DMS79 (cell line): Measurements from ENCODE around the gene GLI3.

ENCODE experiments used
- DNase-seq: peaks from one replicate; lab custom pipeline; 2025; lab: John Stamatoyannopoulos, UW

GLI3 gene

DNA sequence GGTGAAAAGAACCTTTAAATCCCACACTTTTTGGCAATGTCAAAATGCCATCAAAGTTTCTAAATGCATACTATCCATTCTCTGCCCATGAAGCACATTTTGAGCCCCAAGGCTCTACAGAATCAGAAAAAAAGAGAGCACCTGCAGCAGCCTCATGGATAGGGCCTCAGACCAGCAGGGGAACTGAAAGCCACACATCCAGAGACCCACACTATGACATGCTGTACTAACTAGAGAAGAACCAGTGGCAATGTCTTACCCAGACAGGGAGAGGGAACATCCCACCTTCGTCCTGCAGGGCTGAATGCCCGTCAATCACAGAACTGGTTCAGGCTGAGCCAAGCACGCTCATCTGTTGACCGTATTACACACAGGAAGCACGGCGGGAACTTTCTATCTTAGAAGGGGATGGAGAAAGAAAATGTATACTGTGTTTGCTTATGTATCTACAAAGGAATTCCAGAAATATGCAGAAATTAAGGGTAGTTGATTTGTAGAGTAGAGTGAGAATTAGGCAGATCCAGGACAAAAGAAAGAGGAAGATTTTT, 237.2 kb downstream of the GLI3 start:
- no peak for DNase-seq

DNA sequence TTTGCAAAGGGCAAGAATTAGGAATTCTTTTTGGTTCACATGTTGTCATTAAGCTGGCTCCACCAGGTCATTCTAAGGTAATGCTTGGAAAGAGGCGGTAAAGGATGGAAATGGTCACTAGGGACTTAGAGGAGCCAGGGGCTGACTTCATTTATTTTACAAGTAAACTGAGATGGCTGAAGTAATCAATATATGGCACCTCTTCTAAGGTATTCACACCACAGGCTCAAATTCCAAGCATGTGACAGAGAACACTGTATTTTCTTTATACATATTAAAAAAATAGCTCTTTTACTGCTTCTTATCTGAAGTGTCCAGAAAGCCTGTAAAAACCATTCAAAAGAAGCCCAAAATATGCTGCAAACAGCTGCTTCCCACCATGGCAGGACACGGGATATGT, 239.0 kb downstream of the GLI3 start:
- DNase-seq, result no peak

DNA sequence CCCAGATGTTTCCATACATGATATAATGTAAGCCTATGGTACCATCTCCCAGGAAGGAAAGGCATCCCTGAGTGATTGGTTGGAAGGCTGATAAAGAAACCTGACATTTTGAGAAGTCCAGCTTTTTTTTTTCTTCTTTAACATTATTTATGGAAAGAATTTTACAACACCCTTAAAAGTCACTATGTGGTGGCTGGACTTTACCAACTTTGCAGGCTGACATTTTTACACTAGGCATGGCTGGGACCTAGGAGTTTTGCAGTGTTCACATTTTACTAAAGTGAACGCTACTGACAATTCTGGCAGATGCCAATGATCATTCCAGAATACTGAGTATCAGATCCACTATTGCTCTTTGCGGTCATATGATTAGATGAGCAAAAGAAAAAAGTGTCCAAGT, 239.9 kb downstream of the GLI3 start:
- no peak for DNase-seq

DNA sequence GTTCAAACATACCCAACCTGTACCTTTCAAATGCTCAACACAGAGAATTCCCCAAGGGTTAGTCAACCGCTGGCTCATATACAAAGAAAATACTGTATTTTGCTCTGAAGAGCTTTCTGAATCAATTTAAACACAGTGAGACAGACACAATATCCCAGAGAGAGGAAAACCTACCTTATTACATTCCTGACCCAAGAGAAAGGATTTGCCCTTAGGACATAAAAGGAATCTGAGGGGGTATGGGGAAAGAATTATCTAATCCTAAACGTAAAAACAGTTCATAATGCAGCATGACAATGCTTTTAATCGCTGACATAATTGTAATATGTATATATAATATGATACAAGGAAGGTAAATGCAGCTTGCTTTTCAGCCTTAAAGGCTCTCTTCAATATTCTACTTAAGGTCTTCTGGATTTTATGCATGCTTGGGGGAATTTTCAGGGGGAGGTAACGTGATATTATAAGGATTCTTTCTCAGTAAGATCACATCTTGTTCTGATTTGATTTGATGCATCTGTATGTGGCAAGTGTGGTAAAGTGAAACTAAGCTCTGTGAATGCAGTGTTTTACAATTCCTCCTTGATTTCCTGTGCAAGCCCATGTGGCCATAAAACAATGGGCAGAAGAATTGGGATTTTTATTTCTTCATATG, 240.5 kb downstream of the GLI3 start:
- no peak for DNase-seq

DNA sequence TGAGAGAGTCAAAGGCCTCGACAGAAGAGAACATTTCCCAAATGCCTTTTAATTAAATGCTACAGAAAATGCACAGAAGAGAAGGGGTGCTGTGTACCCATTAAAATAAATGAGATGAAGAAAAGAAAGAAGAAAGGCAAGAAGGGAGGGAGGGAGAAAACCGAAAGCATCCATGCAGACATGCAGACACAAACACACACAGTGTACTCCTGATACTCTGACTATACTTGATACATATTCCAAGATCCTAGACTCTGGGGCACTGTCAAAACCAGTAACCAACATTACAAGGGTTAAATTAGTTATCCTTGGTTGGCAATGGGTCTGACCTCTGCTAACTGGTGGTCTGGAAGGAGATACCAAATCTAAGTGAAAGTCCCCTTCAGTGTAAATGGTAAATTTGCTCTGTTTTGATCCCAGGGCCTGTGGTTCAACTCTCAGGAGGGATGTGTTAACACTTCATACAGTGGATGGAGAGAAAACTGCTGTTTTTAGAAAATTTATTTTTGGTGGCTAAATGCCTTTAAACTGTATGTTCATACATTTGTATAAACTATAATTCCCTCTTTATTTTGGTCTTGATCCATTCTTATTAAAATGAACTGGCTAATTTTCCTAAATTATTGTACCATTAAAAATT, 241.3 kb downstream of the GLI3 start:
- no peak for DNase-seq

DNA sequence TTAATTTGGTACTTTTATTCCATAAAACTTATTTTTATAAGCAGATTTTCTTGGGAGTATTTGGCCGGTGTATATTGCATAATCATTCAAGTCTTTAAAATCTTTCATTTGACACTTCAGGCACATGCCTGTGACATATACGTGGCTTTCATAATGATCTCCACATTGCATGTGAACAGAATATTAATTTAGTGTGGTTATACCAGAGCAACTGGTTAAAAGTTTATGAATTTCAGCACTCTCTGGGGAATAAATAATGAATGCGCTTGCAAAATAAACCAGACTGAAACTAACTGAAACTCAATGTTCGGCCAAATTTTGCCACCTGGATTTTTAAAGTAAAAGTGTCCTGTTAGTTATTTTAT, 242.3 kb downstream of the GLI3 start:
- no peak for DNase-seq

DNA sequence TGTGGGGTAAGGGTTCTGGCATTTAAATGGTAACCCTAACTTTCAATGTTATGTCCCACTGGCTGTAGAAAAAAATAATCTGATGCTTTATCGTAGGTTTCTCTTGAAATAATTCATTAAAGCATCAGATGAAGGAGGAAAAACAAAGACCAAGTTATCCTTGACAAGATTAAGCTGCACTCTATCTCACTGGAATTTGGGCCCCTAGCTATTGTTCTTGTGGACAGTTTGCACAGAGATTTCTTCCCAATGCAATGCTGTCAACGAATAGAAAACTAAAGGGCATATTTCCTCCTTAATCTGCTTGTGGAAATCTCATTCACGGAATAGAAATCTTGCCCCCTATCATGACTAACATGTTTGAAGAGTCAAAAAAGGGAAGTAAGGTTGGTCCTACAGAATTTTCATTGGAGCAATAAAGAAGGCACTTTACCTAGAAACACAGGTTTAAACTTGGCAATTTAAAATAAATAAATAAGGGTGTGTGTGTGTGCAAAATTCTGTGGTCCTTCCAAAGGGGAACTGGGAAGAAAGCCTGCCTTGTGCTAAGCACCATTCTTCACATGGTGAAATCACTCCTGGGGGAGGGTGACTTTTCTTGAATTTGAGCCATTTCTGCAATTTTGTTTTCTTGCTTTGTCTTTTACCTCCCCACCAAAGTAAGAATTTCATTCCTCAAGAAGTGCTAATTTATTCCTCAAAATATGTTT, 242.8 kb downstream of the GLI3 start:
- no peak for DNase-seq

DNA sequence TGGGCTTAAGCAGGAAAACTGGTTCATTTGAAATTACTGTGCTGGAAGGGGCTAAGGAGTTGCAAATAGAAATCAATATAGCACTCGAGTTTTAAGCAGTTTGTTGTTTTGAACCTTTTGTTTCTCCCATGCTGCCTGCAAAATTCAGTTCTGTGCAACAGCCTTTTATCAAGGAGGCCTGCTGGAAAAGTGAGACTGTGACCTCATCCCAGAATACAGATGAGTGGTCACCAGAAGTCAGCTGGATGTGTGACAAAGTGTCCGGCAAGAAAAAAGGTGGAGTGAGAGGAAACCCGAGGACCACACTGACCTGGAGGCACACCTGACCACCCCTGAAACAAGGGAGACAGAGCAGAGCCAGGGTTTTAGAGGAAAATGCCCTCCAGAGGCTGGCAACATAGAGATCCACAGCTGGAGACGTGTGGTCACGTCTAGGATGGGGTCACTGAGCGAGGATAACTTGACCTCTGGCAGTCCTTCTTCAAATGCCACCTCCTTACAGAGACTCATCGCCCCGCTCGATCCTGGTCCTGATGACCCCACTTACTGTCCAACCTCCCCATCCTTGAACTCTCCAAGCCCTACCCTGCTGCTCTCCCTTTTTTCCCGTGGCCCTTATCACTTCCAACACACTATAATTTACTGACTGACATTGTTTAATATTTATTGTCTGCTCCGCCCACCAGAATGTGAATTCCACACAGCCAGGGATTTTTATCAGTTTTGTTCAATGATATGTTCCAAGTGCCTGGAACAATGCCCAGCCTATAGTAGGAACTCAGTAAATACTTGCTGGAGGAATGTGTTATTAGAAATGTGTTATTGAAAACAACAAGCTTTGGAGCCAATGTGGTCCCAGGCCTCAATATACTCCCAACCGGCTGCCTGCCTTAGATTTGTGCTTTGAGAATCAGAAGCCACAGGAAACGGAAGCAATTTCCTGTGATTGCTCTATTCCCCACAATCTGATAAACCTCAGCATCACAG, 243.8 kb downstream of the GLI3 start:
- no peak for DNase-seq

DNA sequence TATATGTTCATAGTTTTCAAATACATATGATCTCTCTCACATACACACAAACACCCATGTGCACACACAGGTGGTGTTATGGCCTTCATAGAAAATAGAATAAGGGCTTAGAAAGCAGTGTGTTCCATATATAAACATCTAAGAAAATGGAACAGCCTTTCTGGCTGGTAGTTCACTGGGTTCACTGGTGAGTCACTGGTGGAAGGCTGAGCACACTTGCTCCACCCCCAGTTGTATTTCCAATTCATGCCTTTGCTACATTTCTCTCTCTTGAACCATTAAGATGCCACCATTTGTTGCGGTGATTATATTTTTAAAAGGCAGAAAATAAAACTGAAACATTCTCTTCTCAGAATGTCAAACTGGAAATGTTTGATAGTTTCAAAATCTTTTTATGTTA, 252.1 kb downstream of the GLI3 start:
- no peak for DNase-seq

DNA sequence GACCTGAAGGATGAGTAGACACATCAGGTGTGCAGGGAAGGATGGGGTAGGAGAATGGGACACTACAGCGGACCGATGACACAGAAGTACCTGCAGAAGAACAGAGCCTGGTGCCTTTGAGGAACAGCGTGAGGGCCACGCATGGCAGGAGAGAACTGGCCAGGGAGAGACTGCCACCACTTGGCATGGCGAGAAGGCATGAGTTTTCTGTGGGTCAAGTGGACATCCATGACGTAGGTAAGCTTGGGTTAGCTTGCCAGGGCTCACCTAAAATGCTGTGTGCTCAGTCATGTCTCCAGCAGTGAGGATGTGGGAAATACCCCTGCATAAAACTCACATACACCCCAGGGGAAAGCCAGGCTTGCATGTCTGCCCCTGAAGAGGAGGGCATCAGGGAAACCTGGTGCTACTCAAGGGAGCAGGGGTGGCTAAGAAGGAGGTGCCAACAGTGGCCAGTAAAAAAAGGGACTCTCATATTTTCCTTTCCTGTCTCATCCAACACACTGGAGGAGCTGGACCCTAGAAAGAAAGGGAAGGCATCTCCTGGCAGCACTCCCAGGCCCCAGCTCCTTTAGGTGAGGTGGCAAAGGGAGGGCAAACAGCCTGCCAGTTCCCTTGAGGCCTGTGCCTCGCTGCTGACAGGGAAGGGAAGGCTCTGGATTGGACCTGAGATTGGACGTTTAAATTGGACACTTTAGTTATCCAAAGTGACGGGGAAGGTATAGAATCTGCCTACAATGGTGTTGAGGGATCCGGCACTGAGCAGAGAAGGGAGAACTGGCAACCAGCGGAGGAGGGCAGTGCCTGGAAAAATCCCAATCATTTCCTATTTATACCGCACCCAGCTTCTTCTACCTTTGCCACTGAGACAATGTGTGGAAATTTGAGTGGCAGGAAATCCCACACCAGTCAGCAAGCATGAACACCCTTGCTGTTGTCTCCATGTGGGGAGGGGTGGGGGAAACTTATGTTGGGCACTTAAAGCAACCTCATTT, 255.7 kb downstream of the GLI3 start:
- no peak for DNase-seq

DNA sequence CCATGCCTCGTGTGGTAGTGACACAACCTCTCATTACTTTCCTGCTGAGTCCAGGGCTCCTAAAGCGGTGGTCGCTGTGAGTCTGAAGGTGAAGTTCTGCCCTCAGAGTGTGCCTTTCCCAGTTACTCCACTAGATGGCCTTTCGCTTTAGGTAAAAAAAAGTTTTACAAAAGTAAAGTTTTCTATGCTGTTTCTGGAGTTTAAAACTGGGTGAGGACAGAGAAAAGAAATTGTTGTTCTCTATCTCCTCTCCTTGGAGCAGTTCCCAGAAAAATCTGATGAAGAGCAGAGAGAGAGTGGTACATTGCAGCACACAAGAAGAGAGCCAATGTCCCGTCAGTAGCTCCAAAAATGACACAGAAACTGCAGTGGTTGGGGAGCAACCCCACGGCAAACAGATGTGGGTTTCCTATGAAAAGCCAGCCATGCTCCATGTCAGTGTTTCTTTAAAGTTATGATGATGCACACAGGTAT, 257.1 kb downstream of the GLI3 start:
- no peak for DNase-seq

DNA sequence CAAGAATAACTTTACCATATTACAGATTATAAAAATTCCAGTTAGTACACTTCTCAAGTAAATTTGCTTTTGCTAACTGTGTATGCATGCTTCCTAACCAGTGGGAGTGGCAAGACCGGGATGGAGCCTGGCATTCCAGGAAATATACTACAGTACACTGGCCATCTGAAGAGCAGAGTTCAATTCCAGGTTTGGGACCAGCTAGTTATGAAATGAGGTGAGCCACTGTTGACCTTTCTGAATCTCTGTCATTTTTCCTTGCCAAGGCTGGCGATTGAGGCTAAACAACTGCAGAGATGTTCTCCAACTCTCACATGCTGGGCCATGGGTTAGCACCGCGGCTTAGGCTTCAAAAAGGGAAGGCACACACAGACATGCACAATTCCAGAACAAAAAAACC, 258.2 kb downstream of the GLI3 start:
- no peak for DNase-seq

DNA sequence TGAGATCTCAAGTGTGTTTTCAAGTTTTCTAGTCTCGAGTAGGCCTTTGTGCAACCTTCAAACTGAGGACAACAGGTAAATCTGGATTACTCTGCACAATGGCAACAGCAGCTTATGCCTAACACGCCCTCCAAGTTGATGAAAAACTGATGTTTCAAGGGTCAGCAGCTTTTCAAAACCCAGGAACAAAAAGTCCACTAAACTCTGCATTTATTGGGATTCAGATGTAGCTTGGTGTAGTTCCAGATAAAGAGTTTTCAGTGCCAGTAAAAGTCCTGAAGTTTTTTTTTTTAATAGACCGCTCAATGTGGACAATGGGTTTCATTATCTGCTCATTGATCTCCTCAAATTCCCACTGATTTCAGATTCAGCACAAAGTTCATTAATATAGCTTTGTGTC, 259.3 kb downstream of the GLI3 start:
- no peak for DNase-seq

DNA sequence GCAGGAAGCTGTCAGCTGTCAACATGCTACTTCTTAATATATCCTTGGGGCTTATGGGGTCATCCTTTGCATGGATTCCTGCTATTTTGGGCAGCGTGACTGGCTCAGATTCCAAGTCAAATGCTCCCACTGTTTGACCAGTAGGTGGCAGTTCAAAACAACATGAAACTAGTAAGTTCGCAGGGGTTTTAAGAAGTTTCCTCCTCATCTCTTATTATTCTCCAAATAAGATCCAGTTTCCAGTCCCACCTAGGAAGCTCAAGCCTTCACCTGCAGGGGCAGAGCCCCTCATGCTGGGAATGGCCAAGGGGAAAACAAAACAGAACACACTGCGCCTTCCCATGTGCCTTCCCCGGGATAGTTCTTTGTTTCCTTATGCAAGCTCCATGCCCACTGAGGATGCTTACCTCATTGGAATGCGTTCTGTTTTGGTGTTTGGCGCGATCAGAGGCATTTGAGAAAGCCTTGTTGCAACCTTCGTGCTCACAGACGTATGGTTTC, 259.8 kb downstream of the GLI3 start:
- DNase-seq, result no peak

DNA sequence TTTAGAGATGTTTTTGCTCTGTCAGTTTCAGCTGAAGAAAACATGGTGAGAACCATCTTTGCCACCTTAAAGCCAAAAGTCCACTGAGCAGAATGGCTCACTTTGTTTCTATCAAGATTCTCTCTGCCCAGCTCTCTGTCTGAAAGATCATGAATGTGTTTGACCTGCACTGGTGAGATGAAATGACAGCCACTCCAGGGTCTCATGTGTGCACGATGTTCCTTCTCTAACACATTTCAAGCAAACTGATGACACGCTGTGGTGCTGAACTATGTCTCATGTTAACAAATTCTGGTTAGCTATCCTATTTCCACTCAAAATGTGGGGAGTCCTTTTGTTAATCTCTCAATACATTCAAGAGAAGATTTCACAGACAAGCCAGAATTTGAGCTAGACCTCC, 260.6 kb downstream of the GLI3 start:
- no peak for DNase-seq

DNA sequence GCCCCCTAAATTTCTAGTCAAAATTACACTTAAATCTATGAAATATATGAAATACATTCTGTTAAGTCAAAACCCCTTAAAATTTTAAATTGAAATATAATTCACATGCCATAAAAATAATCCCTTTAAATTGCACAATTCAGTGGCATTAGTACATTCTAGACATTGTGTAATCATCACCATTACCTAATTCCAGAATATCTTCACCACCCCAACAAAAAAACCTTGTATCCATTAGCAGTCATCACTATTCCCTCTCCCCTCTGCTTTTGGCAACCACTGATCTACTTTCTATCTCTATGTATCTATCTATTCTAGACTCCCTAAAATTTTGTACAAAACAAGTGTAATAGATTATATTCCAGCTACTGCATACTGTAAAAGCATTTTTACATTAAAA, 261.2 kb downstream of the GLI3 start:
- no peak for DNase-seq

DNA sequence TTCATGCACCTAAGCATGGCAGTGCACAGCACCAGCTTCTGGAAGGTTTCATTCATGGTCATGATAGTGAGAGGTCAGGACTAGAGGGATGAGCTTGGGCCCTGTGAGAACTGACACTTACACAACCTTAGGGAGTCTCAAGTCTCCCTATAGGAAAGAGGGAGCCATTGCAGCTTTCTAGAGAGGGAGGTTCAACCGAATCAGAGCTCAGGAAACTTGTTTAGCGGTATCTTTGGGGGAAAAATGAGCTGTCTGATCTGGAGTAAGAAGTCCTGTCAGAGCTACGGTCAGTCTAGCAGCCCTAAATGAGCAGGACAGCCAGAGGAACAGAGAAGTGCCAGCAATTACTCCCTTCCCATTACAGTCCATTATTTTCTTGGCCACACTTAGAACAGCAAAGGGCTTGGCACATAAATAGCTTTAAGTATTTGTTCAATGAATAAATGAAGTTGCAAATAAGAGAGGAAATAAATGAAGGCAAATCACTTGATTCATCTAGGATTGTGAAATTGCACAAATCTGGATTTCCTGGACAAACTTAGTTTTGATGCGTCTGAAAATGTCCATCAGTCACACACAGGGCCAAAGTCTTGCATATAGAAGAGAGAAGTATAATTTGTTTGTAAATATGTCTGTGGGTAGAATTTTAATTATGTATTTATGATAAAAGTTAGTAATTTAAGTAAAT, 262.0 kb downstream of the GLI3 start:
- DNase-seq, result no peak

DNA sequence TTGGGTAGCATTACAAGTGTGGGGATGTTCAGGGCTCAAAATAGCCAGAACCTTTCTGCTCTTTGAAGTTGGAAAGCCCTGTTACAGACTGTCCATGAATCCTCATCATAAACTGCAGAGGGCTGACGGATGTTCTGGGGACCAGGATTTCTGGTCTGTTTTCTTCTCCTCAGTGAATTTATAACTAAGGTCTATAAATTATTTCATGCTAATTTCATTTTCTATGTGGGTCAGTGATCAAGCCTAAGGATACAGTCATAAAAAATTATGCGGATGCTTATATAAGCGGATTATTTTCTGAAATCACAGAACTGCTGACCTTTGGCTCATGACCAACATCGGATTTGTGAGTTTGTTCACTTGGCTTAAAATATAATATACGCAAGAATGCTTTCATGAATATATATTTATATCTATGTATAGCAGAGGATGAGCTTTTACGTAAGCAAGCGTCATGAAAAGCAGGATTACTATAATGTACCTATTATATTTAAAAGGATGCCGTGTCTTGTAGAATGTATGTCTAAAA, 263.7 kb downstream of the GLI3 start:
- no peak for DNase-seq

DNA sequence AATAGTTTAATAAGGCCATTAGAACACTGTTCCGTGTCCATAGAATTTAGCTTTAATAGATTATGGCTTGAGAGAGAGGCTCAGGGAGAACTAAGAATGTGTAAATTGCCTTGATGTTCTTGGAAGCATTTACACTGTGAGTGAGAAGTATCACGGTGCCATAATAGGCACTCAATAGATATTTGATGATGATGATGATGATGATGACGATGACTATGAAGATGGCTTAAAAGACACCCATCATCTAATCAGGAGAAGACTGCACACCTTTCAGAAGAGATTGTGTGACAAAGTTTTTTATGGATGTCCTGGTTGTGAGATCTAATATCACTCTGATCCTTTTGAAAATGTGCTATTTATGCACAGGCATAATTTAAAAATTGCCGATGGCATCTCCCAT, 264.2 kb downstream of the GLI3 start:
- DNase-seq, result no peak

DNA sequence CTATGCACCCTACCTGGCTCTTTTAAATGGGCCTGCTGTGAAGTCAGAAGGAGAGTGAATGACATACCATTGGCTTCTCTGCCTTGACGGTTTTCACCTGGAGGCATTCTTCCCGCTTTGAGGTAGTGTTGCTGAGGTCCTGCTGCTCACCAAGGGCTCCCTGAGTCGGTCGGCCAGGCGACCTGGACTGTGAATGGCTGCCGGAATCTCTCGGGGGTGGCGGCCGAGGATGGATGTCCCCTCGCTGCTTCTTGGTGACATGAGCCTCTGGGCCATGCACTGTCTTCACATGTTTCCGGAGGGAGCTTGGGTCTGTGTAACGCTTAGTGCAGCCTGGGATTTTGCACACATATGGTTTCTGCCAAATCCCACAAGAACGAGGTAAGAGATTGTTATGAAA, 264.7 kb downstream of the GLI3 start:
- no peak for DNase-seq
